ENCODE data around the gene C1QTNF2. TPM values are rescaled to one million over a fixed set of nuclear protein-coding genes. Genes with fewer than 3 reads are reported as not detected.
A peak's percentile ranks its signal among the peaks of the same experiment; 100 is the strongest.

C1QTNF2 gene
- polyA plus RNA-seq, 3 donors = not detected

DNA sequence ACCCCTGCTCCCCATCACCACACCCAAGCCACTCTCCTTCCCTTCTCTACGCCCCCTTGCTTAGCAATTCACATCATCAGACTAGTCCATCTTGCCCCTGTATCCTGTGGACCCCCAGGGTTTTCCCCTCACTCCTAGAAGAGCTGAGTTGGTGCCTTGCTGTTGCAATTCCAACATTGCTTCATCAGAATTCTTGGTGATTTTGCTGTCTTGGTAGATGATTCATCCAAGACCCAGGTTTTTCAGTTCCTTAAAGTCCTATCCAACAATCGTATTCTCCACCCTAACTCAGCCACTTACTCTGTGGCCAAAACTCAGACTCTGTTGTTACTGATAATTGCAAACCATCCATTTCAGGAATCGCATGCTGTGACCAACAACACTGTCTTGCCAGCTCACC lies 36.7 kb downstream of the C1QTNF2 start:
- Mint-ChIP-seq H3K4me1 (peaks cover 20% of the 10 kb centered on the region), H3K36me3 (no peaks in the 10 kb centered on the region), H3K4me3 (peak overlapping the region in 1 of 2 donors; percentile 52), H3K27me3 (ENCODE audit: low read depth in 3 of 3) (peaks cover 4 to 12% (median 5%) of the 10 kb centered on the region in 3 donors), H3K27ac (peak overlapping the region in 6 of 7 donors; percentile 83 to 94 (median 87)), H3K9me3 (no peaks in the 10 kb centered on the region)
- Histone ChIP-seq H3K27ac (ENCODE audit: low read depth in 1 of 2, low read length in 2 of 2) (peak overlapping the region; percentile 58 to 65), H3K9me3 (replicated peaks in 1 of 2; ENCODE audit: control insufficient read depth in 1 of 2, insufficient read depth in 1 of 2, low read length in 2 of 2) (no peaks in the 10 kb centered on the region), H2AFZ (ENCODE audit: insufficient read depth, low read depth, low read length, poor library complexity, severe bottlenecking) (no peak overlapping the region), H4K20me1 (ENCODE audit: insufficient read depth, low read length) (no peaks in the 10 kb centered on the region), H3K9ac (ENCODE audit: insufficient read depth, low read length, poor library complexity, severe bottlenecking) (no peak overlapping the region), H3K4me1 (ENCODE audit: control insufficient read depth in 1 of 2, insufficient read depth in 2 of 2, low read length in 2 of 2) (peaks cover 29 to 37% of the 10 kb centered on the region in 2 donors), H3K4me2 (replicated peaks; ENCODE audit: extremely low read depth, low read length, poor library complexity, severe bottlenecking) (peak overlapping the region; percentile 33), H3K27me3 (ENCODE audit: control insufficient read depth in 2 of 2, insufficient read depth in 2 of 2, low read length in 2 of 2) (no peaks in the 10 kb centered on the region), H3K79me2 (ENCODE audit: insufficient read depth, low read length) (no peaks in the 10 kb centered on the region), H3K4me3 (replicated peaks in 1 of 3; ENCODE audit: low read depth in 2 of 3, low read length in 3 of 3) (peak overlapping the region in 1 of 3 experiments; percentile 13), H3K36me3 (replicated peaks in 1 of 2; ENCODE audit: control insufficient read depth in 1 of 2, insufficient read depth in 2 of 2, low read length in 2 of 2) (no peaks in the 10 kb centered on the region)
- WGBS (ENCODE audit: insufficient coverage) = 0% methylated on average over 3 of the region's 3 CpGs
- intact Hi-C loops (cut with micrococcal nuclease) = loop anchor here in 1 of 2 donors (5.0 to 10.0 kb wide), 2 partner anchors 66 to 239 kb away; no protein-coding TSS in a partner anchor
- TF ChIP-seq, protein P1, sequence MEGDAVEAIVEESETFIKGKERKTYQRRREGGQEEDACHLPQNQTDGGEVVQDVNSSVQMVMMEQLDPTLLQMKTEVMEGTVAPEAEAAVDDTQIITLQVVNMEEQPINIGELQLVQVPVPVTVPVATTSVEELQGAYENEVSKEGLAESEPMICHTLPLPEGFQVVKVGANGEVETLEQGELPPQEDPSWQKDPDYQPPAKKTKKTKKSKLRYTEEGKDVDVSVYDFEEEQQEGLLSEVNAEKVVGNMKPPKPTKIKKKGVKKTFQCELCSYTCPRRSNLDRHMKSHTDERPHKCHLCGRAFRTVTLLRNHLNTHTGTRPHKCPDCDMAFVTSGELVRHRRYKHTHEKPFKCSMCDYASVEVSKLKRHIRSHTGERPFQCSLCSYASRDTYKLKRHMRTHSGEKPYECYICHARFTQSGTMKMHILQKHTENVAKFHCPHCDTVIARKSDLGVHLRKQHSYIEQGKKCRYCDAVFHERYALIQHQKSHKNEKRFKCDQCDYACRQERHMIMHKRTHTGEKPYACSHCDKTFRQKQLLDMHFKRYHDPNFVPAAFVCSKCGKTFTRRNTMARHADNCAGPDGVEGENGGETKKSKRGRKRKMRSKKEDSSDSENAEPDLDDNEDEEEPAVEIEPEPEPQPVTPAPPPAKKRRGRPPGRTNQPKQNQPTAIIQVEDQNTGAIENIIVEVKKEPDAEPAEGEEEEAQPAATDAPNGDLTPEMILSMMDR (IDR thresholded peaks at IDR 0.05) = no peak
- peak; percentile 87 to 98 (median 98) for DNase-seq

DNA sequence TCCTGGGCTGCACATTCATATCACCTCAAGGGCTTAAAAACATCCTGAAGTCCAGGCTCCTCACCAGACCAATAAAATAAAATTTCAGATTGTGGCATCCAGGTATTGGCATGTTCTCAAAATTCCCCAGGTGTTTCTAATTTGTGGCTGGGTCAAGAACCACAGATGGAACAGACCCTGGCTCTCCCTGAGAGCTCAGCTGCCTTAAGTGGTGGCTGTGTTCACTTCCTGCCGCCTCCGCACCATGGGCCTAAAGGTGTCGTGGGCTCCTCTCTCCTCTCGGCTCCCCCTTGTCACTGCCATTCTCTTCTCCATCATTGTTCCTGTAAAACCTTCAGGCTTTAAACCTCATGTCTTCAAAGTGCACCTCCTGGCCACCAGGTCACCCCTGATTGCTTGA lies 40.2 kb downstream of the C1QTNF2 start:
- 83% methylated on average over 4 of the region's 4 CpGs for WGBS (ENCODE audit: insufficient coverage)
- Mint-ChIP-seq H3K36me3 (no peaks in the 10 kb centered on the region), H3K9me3 (no peaks in the 10 kb centered on the region), H3K4me3 (no peak overlapping the region), H3K27ac (peak overlapping the region in 1 of 7 donors; percentile 4), H3K4me1 (peaks cover 18% of the 10 kb centered on the region), H3K27me3 (ENCODE audit: low read depth in 3 of 3) (peaks cover 6 to 11% (median 7%) of the 10 kb centered on the region in 3 donors)
- Histone ChIP-seq H2AFZ (ENCODE audit: insufficient read depth, low read depth, low read length, poor library complexity, severe bottlenecking) (no peak overlapping the region), H3K9ac (ENCODE audit: insufficient read depth, low read length, poor library complexity, severe bottlenecking) (no peak overlapping the region), H3K4me2 (replicated peaks; ENCODE audit: extremely low read depth, low read length, poor library complexity, severe bottlenecking) (no peak overlapping the region), H3K4me1 (ENCODE audit: control insufficient read depth in 1 of 2, insufficient read depth in 2 of 2, low read length in 2 of 2) (peaks cover 26 to 34% of the 10 kb centered on the region in 2 donors), H3K27ac (ENCODE audit: low read depth in 1 of 2, low read length in 2 of 2) (no peak overlapping the region), H3K4me3 (replicated peaks in 1 of 3; ENCODE audit: low read depth in 2 of 3, low read length in 3 of 3) (no peak overlapping the region), H3K27me3 (ENCODE audit: control insufficient read depth in 2 of 2, insufficient read depth in 2 of 2, low read length in 2 of 2) (no peaks in the 10 kb centered on the region), H3K36me3 (replicated peaks in 1 of 2; ENCODE audit: control insufficient read depth in 1 of 2, insufficient read depth in 2 of 2, low read length in 2 of 2) (no peaks in the 10 kb centered on the region), H4K20me1 (ENCODE audit: insufficient read depth, low read length) (no peaks in the 10 kb centered on the region), H3K9me3 (replicated peaks in 1 of 2; ENCODE audit: control insufficient read depth in 1 of 2, insufficient read depth in 1 of 2, low read length in 2 of 2) (no peaks in the 10 kb centered on the region), H3K79me2 (ENCODE audit: insufficient read depth, low read length) (no peaks in the 10 kb centered on the region)
- TF ChIP-seq, protein P1 (IDR thresholded peaks at IDR 0.05) = no peak
- DNase-seq = no peak
- intact Hi-C loops (cut with micrococcal nuclease) = loop anchor here in 1 of 2 donors (5.0 to 10.0 kb wide), 2 partner anchors 63 to 235 kb away; no protein-coding TSS in a partner anchor

All from CD14-positive monocyte (primary cell).